GM10248 (cell line): ENCODE results near the gene CRIP2.

Source experiments
- CTCF ChIA-PET: fragments of 300-600 bp; sonication (Branson Sonifier 250); formaldehyde crosslinking; extraction: SDS; loops from one replicate; lab custom pipeline; 2021; ENCODE audit warnings: antibody characterized with exemption; lab: Yijun Ruan, JAX
- POLR2A ChIA-PET: fragments of 350-650 bp; sonication (Branson Sonifier 250); formaldehyde crosslinking; extraction: SDS; loops from one replicate; lab custom pipeline; 2020; ENCODE audit warnings: antibody characterized with exemption; lab: Yijun Ruan, JAX
- DNase-seq: peaks from one replicate; pipeline ENCODE4 v3.0.0; 2012; ENCODE audit errors: extremely low spot score
- CTCF ChIP-seq: IDR thresholded peaks from 2 replicates; pipeline ENCODE4 v1.5.1; 2012; ENCODE audit warnings: mild to moderate bottlenecking, low read depth; ENCODE audit errors: extremely low read depth, missing control alignments, control extremely low read depth

CRIP2 gene

GRCh38 chr14:105446971-105447370 lies 27.6 kb upstream of the CRIP2 start:
- CTCF ChIA-PET: interaction anchor here (1.5 to 2.3 kb wide), 4 partner anchors 9 to 357 kb away, joined by 3 to 9 read pairs (median 6); no protein-coding TSS in a partner anchor

GRCh38 chr14:105447651-105448640 lies 26.7 kb upstream of the CRIP2 start:
- DNase-seq: no peak
- TF ChIP-seq CTCF: no peak
- POLR2A ChIA-PET: no interaction called here
- CTCF ChIA-PET: interaction anchor here (0.7 to 2.3 kb wide), 16 partner anchors 9 to 358 kb away, joined by 3 to 9 read pairs (median 4); no protein-coding TSS in a partner anchor

More at GRCh38 chr14:105446971-105447370, 27.6 kb upstream of the CRIP2 start:
- no peak for TF ChIP-seq CTCF
- no peak for DNase-seq
- POLR2A ChIA-PET: no interaction called here

GRCh38 chr14:105448706-105449111 lies 25.9 kb upstream of the CRIP2 start:
- ChIA-PET POLR2A (no interaction called here), CTCF (interaction anchor here (0.7 to 2.1 kb wide), 14 partner anchors 8 to 359 kb away, joined by 3 to 9 read pairs (median 4); no protein-coding TSS in a partner anchor)
- TF ChIP-seq CTCF: peak; percentile 74
- peak; percentile 85 for DNase-seq

- ChIA-PET CTCF (no interaction called here), POLR2A (no interaction called here)
- DNase-seq: no peak
- no peak for TF ChIP-seq CTCF
These were observed 25.1 kb upstream of the CRIP2 start for GRCh38 chr14:105449276-105450122.

GRCh38 chr14:105450123-105450505 lies 24.5 kb upstream of the CRIP2 start:
- ChIA-PET CTCF (no interaction called here), POLR2A (no interaction called here)
- TF ChIP-seq CTCF: no peak
- no peak for DNase-seq
